ENCODE measurements around the gene DDIT4L. TPM values are rescaled to one million over a fixed set of nuclear protein-coding genes. Genes with fewer than 3 reads are reported as not detected.
"Not testable (repeated sequence)": the region's sequence is repeated elsewhere in the genome, so short reads cannot be mapped to it uniquely, and the experiment has no call there.

DDIT4L gene
- total RNA-seq, 1 donor from 2014 or later = not detected

GRCh38 chr4:100208459-100208858 is 18.2 kb upstream of the DDIT4L start:
- Mint-ChIP-seq H3K9me3 (ENCODE audit: unreplicated experiment) (no peaks in the 10 kb centered on the region), H3K36me3 (ENCODE audit: unreplicated experiment) (no peaks in the 10 kb centered on the region), H3K27ac (ENCODE audit: unreplicated experiment) (no peak overlapping the region), H3K4me3 (ENCODE audit: unreplicated experiment) (no peak overlapping the region), H3K4me1 (ENCODE audit: low read depth, unreplicated experiment) (no peaks in the 10 kb centered on the region), H3K27me3 (ENCODE audit: unreplicated experiment) (peaks cover 2% of the 10 kb centered on the region)
- DNase-seq = no peak
- no peak for TF ChIP-seq CTCF (IDR thresholded peaks at IDR 0.05; ENCODE audit: partially characterized antibody, unreplicated experiment)

- TF ChIP-seq CTCF (IDR thresholded peaks at IDR 0.05; ENCODE audit: partially characterized antibody, unreplicated experiment) = no peak
- Mint-ChIP-seq H3K27me3 (ENCODE audit: unreplicated experiment) (peaks cover 2% of the 10 kb centered on the region), H3K27ac (ENCODE audit: unreplicated experiment) (no peak overlapping the region), H3K9me3 (ENCODE audit: unreplicated experiment) (no peaks in the 10 kb centered on the region), H3K36me3 (ENCODE audit: unreplicated experiment) (no peaks in the 10 kb centered on the region), H3K4me3 (ENCODE audit: unreplicated experiment) (no peak overlapping the region), H3K4me1 (ENCODE audit: low read depth, unreplicated experiment) (no peaks in the 10 kb centered on the region)
- DNase-seq = no peak
Measured at GRCh38 chr4:100206850-100207249, 16.6 kb upstream of the DDIT4L start.

GRCh38 chr4:100198061-100198460 is 7.8 kb upstream of the DDIT4L start:
- Mint-ChIP-seq H3K36me3 (ENCODE audit: unreplicated experiment) (no peaks in the 10 kb centered on the region), H3K27ac (ENCODE audit: unreplicated experiment) (no peak overlapping the region), H3K27me3 (ENCODE audit: unreplicated experiment) (peaks cover 2% of the 10 kb centered on the region), H3K9me3 (ENCODE audit: unreplicated experiment) (no peaks in the 10 kb centered on the region), H3K4me1 (ENCODE audit: low read depth, unreplicated experiment) (no peaks in the 10 kb centered on the region), H3K4me3 (ENCODE audit: unreplicated experiment) (no peak overlapping the region)
- DNase-seq = no peak
- TF ChIP-seq CTCF (IDR thresholded peaks at IDR 0.05; ENCODE audit: partially characterized antibody, unreplicated experiment) = no peak

- not testable (repeated sequence) for H3K27ac Mint-ChIP-seq (ENCODE audit: unreplicated experiment); H3K27me3 Mint-ChIP-seq (ENCODE audit: unreplicated experiment); H3K4me1 Mint-ChIP-seq (ENCODE audit: low read depth, unreplicated experiment); H3K36me3 Mint-ChIP-seq (ENCODE audit: unreplicated experiment); H3K4me3 Mint-ChIP-seq (ENCODE audit: unreplicated experiment); H3K9me3 Mint-ChIP-seq (ENCODE audit: unreplicated experiment); DNase-seq
Measured at GRCh38 chr4:100196388-100197071, 6.3 kb upstream of the DDIT4L start.

- Mint-ChIP-seq H3K4me3 (ENCODE audit: unreplicated experiment) (peak overlapping the region; percentile 84), H3K9me3 (ENCODE audit: unreplicated experiment) (no peaks in the 10 kb centered on the region), H3K4me1 (ENCODE audit: low read depth, unreplicated experiment) (peaks cover 3% of the 10 kb centered on the region), H3K27ac (ENCODE audit: unreplicated experiment) (no peak overlapping the region), H3K36me3 (ENCODE audit: unreplicated experiment) (no peaks in the 10 kb centered on the region), H3K27me3 (ENCODE audit: unreplicated experiment) (peaks cover 13% of the 10 kb centered on the region)
- DNase-seq = peak; percentile 26
- TF ChIP-seq CTCF (IDR thresholded peaks at IDR 0.05; ENCODE audit: partially characterized antibody, unreplicated experiment) = no peak
Measured at GRCh38 chr4:100190643-100191600, 654 bp upstream of the DDIT4L start.
